ENCODE data around the gene DNAJC30. TPM values are rescaled to one million over a fixed set of nuclear protein-coding genes. Genes with fewer than 3 reads are reported as not detected.

The DNAJC30 gene
- total and polyA plus RNA-seq, 10 of the 15 experiments (the other 5 are each of a cell fraction or from before 2014, with no cell fraction given) = 2.1 to 19.0 (median 7.9) TPM

DNA sequence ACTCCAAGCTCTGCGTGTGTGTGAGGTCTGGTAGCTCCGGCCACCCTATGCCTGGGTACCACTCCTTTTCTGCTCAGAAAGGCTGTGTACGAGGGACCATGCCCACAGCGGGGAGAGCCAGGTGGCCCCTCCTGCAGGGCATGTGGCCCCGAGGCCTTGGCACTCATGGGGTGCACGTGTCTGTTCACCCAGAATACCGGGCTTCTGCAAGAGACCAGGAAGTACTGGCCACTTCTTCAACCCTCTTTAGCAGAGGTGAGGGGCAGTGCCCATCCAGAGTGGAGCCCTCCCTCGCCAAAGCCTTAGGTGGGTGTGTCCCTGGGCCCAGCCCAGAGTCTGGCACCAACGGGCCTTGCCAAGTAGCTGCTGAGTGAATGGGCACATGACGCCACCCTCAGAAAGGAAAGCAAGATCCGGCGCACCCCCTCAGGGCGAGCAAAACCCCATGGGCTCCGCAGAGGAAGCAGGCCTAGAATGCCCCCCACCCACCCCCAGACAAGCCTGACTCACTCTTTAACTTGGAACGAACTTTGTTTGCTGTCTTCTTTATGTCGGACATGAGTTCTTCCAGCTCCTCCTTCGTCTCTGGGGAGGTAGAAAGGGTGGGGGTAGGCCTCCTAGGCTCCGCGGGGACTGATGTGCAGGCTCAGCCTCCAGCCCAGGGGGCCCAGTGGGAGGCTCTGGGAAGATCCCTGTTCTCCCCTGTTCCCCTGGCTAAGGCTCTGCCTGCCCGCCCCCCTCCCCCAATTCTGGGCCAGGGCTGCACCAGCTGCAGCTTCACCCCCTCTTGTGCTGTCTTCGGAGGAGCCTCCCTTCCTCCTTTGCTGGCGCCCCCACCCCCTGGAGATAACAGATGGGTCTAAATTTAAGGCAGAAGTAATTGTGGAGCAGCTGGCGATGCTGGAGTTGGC is 21.6 kb upstream of the DNAJC30 start:
- Histone ChIP-seq H4K20me1 (ENCODE audit: control insufficient read depth, insufficient read depth) (no peaks in the 10 kb centered on the region), H3K4me1 (ENCODE audit: control insufficient read depth, insufficient read depth, low read length) (no peaks in the 10 kb centered on the region), H3K27ac (ENCODE audit: control insufficient read depth, insufficient read depth) (no peak overlapping the region), H3K4me2 (ENCODE audit: control insufficient read depth, insufficient read depth) (no peak overlapping the region), H3K27me3 (replicated peaks in 1 of 2; ENCODE audit: control insufficient read depth in 2 of 2, insufficient read depth in 2 of 2, low read length in 1 of 2) (no peaks in the 10 kb centered on the region), H3K4me3 (no peak overlapping the region), H3K79me2 (ENCODE audit: control insufficient read depth, insufficient read depth, low read length) (no peaks in the 10 kb centered on the region), H3K36me3 (ENCODE audit: control insufficient read depth in 2 of 2, insufficient read depth in 2 of 2, low read length in 1 of 2) (peaks cover 0 to under 1% of the 10 kb centered on the region in 2 experiments; a peak in 3 of 4 replicates), H2AFZ (ENCODE audit: control insufficient read depth, low read depth, low read length) (no peak overlapping the region), H3K9ac (ENCODE audit: control insufficient read depth, insufficient read depth, low read length) (no peak overlapping the region), H3K9me3 (replicated peaks; ENCODE audit: control insufficient read depth, insufficient read depth, low read length) (no peaks in the 10 kb centered on the region)
- TF ChIP-seq FOS (IDR thresholded peaks at IDR 0.05; ENCODE audit: borderline replicate concordance, extremely low read depth, insufficient read length) = no peak
- no peak for TF ChIP-seq CBX5 (IDR thresholded peaks at IDR 0.05; ENCODE audit: low read depth)
- TF ChIP-seq, protein P1, sequence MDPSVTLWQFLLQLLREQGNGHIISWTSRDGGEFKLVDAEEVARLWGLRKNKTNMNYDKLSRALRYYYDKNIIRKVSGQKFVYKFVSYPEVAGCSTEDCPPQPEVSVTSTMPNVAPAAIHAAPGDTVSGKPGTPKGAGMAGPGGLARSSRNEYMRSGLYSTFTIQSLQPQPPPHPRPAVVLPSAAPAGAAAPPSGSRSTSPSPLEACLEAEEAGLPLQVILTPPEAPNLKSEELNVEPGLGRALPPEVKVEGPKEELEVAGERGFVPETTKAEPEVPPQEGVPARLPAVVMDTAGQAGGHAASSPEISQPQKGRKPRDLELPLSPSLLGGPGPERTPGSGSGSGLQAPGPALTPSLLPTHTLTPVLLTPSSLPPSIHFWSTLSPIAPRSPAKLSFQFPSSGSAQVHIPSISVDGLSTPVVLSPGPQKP (IDR thresholded peaks at IDR 0.05; ENCODE audit: low read depth, low read length) = no peak
- no peak for TF ChIP-seq NFIC (IDR thresholded peaks at IDR 0.05; ENCODE audit: low read depth, low read length)
- 71% methylated on average over 23 of the region's 23 CpGs for WGBS (ENCODE audit: insufficient coverage, insufficient replicate concordance, low lambda C conversion rate, missing lambda C conversion rate)
- no TSS peak for BruUV-seq (replicated peaks)
- ATAC-seq (no peak), FAIRE-seq (no peak), DNase-seq (ENCODE audit: low read depth, low spot score) (no peak)
- SMC1A ChIA-PET (ENCODE audit: uncharacterized antibody, unreplicated experiment) = no interaction called here
- in situ Hi-C loops (cut with MboI) (no loop called here), intact Hi-C loops (cut with micrococcal nuclease; ENCODE audit: unreplicated experiment) (no loop called here)
- RAD21 ChIA-PET (ENCODE audit: unreplicated experiment) = no interaction called here
- POLR2A ChIA-PET = interaction anchor here (0.6 to 0.7 kb wide), 2 partner anchors 74 to 659 kb away, joined by 3 to 4 read pairs; no protein-coding TSS in a partner anchor
- CTCF ChIA-PET = no interaction called here
